IPS DF 4.7 (cell line): ENCODE data around the gene EXOC6B.

Experiments
- DNase-seq: peaks from one replicate; pipeline ENCODE4 v3.0.0-alpha.2; 2013; ENCODE audit warnings: low spot score; ENCODE audit errors: extremely low read depth

The EXOC6B gene

DNA sequence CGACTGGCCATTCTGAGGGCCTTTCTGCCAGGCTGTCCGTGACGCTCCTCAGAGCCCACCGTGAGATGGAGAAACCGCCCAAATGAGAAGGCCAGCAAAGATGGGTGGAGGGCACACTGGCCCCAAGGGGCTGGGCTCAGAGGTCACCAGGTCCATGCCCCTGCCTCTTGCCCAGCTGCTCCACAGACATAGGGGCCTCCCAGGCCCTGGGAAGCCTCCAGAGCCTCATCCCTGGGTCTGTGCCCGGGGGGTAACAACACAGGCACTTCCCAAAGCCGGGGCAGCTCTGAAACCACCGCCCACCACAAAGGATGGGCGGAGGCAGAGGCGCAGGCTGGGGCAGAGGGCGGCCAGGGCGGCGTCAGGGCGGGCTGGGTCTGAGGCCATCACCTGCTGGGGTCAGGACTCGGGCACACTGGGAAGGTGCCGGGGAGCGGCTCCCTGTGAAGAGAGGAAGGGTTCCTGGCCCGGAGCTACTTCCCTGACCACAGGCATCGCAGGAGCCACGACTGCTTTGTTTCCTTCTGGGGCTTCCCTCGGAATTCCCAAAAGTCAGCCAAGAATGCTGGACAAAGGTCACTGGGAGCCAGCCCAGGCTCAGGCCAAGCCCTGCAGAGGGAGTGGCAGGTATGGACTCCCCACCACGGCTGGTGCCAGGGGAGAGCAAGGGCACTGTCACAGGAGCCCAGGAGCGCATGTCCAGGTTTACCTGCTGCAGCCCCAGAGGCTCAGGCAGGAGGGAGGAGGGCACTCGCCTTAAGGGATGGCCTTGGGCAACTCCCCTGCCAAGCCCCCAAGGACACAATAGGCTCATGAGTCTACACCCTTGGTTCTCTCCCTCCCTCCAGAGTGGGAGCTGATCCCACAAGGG, 687.6 kb downstream of the EXOC6B start:
- DNase-seq: no peak

- DNase-seq: no peak
These were observed 688.3 kb downstream of the EXOC6B start for GRCh38 chr2:72137498-72138010.

- no peak for DNase-seq
These were observed 688.8 kb downstream of the EXOC6B start for GRCh38 chr2:72136933-72137497.

- no peak for DNase-seq
These were observed 689.5 kb downstream of the EXOC6B start for GRCh38 chr2:72136331-72136730.

- no peak for DNase-seq
These were observed 689.9 kb downstream of the EXOC6B start for GRCh38 chr2:72135921-72136320.

DNA sequence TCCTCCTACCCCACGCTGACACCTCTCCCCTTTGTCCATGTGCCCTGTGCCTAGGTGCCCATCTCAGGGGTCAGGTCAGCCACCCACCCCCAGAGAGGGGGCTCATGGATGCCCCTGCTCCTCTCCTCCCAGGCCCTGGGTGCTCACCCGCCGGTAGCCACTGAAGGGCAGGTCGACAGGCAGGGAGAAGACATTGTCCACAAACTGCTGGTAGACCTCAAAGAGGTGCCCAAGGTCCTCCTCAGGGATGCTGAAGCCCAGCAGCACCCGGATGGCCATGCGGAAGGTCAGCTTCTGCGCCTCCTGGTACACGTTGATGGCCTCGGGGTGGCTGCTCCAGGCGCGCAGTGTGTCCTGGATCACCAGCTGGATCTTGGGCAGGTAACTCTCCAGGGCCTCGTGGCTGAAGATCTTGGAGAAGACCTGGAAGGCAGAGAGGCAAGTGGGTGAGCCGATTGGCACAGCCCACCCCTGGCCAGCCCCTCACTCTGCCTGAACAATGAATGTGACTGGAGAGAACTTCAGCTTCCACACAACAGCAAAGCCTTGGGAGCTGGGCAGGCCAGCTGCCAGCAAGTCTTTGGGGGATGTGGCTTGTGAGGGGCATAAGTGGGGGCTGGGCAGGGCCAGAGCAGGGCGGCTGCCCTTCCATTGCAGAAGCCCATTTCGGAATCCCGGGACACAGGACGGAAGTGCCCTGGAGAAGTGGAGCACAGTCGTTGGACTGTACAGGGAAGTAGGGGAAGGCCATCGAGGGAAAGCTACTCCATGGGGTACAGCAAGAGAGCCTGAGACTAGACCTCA, 690.6 kb downstream of the EXOC6B start:
- no peak for DNase-seq

DNA sequence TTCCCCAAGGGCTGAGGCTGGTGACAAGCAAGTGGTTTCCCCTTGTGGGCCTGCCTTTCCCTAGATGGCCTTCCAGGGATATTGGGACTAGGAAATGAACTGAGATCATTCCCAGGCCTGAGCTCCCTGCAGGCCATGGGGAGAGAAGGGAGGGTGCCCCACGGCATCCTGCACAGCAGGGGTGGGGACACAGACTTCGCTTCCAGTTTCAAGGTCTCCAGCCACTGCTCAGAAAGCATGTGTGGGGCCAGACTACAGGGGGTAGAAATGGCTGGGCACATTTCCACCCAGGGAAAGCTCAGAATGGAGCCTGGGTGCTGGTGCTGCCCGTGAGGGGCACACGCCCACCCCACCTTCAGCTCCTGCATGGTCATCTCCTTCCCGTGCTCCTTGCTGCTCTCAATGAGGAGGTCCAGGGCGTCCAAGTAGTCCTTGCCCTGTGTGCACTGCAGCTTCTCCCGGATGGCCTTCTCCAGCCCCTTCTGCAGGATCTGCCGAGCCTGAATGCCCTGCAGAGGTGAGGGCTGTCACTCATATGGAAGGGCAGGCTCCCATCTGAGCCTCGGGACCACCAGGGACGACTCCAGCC, 691.3 kb downstream of the EXOC6B start:
- no peak for DNase-seq

DNA sequence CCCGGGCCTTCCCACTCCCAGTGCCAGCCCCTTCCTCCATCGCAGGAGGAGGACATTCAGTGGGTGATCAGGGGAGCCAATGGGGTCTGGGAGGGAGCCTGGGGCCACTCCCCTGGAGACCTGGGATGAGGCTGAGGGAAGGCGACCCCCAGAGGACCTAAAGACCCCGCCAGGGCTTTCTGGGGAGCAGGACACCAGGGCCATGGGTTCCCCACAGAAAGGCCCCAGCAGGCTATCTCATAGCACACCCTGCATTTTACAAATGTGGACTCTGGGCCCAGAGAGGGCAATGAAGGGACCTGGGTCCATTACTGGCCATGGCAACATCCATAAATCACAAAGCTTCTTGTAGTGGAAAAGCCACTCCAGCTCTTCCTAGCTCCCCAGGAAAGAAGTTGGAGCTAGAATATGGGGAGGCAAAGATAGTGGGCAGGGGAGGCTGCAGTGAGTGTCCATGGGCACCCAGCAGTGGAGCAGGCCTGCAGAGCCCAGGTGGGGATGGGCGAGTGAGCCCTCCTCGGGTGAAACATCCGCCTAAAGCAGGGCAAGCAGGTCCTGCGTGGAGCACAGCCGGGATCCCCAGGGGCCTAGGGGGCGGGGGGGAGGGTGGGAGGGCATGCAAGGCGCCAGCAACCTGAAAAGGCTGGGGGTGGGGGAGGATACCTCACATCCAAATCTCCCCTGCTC, 692.0 kb downstream of the EXOC6B start:
- DNase-seq: no peak

- DNase-seq: no peak
These were observed 692.7 kb downstream of the EXOC6B start for GRCh38 chr2:72132981-72133720.

GRCh38 chr2:72131916-72132841, 693.7 kb downstream of the EXOC6B start:
- no peak for DNase-seq

DNA sequence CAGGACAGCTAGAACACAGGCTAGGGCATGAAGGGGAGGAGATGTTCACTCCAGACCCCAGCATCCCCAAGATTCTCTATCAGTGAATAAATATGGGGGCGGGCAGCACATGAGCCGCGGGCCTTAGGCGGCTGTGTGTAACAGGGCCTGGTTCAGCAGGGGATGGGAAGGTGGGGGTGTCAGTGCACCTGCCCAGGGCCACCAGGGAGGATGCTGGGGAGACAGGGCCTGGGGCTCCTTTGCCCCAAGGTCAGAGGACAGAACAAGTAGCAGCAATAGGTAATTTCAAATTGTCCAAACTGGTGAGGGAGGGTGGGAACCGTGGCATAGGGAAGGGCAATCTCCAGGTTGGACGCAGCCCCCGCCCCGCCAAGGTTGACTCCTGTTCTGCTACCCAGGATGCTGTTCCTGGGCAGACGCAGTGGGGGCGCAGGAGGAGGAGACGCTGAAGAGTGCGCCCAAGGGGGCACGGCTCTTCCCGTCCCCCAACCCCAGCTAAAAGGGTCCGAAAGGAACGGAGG, 694.4 kb downstream of the EXOC6B start:
- no peak for DNase-seq

DNA sequence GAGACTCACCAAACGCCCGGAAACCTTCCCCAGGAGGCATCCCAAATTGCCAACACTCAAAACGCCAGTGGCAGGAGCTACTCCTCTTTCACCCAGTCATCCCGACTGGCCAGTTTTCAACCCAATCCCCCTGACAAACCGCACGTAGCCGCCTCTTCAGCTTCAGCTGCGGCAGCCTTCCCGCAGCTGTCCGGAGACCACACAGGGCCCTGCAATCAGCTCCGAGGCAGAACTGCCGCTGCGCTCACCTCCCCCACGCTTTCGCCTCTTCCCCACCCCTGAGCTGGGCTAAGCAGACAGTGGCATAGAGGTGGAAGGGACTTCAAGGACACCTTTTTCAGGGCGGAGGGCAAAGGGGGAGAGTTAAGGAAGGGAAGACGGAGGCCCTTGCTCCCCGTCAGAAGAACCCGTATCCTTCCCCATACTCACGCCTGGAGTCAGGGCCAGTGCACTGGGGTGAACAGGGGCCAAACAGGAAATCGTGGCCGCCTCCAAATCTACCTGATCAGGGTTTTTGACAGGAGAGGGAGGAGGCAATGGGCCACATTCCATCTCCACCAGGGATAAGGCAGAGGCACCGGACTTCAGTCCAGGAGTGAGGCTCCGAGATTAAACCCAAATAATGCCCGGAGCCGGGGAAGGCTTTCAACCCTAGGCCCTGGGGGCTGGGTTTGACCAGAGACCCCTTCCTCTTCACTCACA, 695.0 kb downstream of the EXOC6B start:
- no peak for DNase-seq

DNA sequence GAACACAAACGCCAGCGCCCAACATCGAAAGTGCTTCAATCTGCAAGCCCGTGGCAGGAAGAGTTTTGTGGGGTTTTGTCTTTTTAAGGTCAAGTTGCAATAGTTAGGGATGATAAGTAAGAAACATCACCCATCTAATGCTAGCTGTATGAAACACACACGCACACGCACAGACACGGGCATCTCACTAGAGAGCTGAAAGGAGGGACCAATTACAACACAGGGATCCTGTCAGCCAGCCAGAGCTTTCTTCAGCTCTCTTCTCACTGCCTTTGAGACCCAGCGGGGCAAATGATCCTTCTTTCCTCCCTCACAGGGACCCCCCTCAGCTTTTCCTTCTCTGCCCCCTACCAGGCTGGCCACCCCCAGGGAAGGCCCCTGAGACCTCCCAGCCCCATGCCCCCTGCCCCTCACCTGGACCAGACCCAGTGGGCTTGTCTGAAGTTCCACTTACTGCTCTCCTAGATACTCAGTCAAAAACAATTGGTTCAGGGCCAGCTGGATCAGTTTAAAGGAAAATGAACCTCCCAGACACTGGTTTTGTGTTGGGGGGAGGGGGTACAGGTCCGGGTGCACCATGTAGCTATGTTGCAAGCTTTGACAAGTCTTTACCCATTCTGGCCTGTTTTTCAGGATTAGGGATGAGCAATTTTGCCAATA, 696.0 kb downstream of the EXOC6B start:
- DNase-seq: no peak

DNA sequence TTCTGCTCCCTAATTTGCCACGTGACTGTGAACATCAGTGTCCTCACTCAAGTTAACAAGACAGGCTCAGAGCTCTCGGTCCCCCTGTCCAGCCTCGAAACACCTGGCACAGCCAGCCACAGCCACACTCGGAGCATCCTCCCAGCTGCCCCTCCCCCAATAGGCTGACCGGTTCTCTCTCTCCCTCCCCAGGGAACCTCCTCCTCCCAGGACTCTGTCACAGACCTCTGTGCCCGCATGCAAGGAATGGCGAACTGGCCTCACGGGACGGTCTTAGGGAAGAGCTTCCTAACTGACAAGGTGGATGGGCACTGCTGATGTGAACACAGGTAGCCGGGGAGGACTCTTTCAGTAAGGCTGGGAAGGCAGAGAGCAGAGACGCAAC, 697.0 kb downstream of the EXOC6B start:
- no peak for DNase-seq

GRCh38 chr2:72128059-72128842, 697.6 kb downstream of the EXOC6B start:
- no peak for DNase-seq

GRCh38 chr2:72127401-72128058, 698.3 kb downstream of the EXOC6B start:
- no peak for DNase-seq
